GM18519 (cell line): ENCODE data around the gene TFPT.
A peak's percentile ranks its signal among the peaks of the same experiment; 100 is the strongest.
"Not testable (repeated sequence)": the region's sequence is repeated elsewhere in the genome, so short reads cannot be mapped to it uniquely, and the experiment has no call there.

Experiments used
- ATAC-seq: cut with Tn5 transposase; IDR thresholded peaks from one replicate; pipeline ENCODE4 v1.9.1; 2021; ENCODE audit warnings: mild to moderate bottlenecking, moderate library complexity; ENCODE audit not compliant: unreplicated experiment, low FRiP score

TFPT gene

DNA sequence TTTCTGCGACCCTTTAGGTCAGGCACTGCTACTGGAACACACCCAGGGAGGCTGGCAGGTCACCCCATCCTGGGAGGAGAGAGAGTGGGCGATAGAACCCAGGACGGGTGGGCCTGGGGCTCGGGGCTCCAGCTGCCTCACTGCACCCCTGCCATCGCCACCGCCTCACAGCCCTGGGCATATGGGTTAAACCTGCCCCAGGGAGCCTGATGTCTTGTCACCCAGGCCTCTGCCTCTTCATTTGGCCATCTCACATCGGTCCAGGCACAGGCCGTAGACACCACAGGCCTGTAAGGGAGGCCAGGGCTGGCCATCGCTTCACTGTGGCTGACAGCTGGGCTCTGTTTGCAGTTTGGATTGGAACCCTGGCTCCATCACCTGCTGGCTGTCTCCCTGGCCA lies 10.3 kb upstream of the TFPT start:
- no peak for ATAC-seq

GRCh38 chr19:54124393-54124792 lies 8.9 kb upstream of the TFPT start:
- no peak for ATAC-seq

- ATAC-seq, result no peak
Measured at GRCh38 chr19:54123682-54124081, 8.2 kb upstream of the TFPT start.

- ATAC-seq, result no peak
Measured at GRCh38 chr19:54121259-54121658, 5.8 kb upstream of the TFPT start.

DNA sequence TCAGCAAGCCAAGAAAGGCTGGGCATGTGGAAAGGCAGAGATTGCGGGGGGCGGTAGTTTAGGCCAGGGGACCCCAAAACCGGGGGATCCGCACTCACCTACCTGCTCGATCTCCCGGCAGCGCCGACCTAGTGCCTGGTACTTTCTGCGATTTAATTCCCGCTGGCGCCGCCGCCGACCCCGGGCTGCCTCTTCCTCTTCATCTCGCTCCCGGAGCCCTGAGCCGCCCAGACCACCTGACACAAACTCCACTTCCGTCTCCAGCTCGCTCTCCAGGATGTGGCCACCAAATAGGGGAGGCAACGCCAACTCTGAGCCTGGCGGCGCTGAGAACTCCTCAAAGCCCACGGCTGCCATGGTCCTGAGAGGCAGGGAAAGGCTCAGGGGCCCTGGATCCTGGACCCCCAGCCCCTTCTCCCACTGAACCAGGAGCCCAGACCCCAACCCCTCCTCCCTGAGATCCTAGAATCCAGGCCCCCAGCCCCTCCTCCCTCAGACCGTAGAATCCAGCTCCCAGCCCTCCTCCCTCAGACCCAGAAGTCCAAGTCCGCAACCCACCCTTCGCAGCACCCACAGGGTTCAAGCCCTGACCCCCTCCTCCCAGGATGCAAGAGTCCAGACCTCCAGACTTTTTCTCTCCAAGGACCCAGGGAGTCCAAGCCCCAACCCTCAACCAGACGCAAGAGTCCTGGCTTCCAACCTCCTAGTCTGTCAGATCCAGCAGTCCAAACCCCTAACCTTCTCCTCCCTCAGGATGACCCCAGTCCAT lies 933 bp downstream of the TFPT start:
- ATAC-seq, result no peak

- ATAC-seq, result no peak
Measured at GRCh38 chr19:54109651-54110050, 5.8 kb downstream of the TFPT start.

GRCh38 chr19:54108496-54108895 lies 7.0 kb downstream of the TFPT start:
- no peak for ATAC-seq

DNA sequence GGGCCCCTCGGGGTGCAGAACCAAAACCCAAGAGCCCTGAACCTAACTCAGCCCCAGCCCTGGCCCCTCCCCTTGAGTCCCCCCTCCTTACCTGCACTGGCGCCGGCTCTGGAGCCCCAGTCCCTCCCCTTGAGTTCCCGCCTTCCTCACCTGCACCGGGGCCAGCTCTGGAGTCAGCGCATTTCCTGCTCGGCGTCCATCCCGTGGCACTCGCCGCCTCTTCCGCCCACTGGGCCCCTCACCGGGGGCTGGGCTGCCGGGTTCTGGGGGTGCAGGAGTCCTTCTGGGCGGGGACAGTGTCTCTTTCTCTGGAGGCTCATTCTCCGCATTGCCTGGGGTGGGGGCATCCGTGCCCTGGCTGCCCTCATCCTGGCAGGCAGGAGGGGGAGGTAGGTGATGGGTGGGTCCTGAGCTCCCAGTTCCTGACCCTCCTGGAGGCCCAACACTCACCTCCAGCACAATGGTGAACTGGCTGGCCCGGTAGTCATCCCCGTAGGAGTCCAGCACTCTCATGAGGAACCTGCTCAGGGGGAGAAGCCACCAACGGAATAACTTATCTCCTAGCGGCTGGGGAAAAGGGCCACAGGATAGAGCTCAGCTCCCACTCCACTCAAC lies 7.5 kb downstream of the TFPT start:
- no peak for ATAC-seq

DNA sequence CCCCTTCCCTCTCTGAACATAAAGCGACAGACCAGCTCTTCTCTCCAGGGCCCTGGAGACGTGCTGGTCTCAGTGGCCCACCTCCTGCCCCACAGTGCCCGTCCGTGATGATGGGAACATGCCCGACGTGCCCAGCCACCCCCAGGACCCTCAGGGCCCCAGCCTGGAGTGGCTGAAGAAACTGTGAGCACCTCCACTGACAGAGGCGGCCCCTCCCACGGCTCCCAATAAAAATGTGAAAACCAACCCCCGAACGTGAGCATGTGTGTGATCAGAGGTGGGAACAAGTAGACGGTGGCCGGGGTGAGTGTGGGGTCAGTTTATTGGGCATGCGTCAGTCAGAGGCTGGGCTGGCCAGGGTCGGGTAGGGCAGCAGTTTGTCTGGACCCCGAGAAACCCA lies 8.7 kb downstream of the TFPT start:
- no peak for ATAC-seq

DNA sequence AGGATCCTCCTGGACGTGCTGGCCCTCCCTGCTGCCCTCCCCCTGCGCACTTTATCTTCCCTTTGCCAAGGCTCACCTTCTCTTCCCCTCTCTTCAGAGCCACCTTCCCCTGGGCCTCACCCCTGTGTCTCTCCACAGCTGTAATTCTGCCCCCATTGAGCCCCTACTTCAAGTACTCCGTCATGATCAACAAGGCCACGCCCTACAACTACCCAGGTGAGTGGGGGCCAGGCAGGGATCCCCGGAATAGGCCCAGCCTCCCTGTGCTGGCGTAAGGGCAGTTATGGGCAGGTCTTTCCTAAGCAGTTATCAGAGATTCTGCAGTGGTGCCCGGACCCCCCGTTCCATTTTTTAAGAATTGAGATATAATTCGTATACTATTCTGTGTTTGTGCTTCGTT lies 9.7 kb downstream of the TFPT start:
- no peak for ATAC-seq

- ATAC-seq, result no peak
Measured at GRCh38 chr19:54104998-54105715, 10.3 kb downstream of the TFPT start.

- peak; percentile 98 for ATAC-seq
Measured at GRCh38 chr19:54102421-54103169, 12.9 kb downstream of the TFPT start, which contains the start of gene NDUFA3. Gene NDUFA3, plus strand, starts transcription at chr19:54102855. Its CDS starts 24 bp downstream, at chr19:54102879.

- ATAC-seq, result no peak
Measured at GRCh38 chr19:54100561-54100960, 14.9 kb downstream of the TFPT start, which contains the start of gene OSCAR. Gene OSCAR, minus strand, starts transcription at chr19:54100803. Its CDS starts 11 bp downstream, at chr19:54100792.

- not testable (repeated sequence) for ATAC-seq
Measured at GRCh38 chr19:54099903-54100255, 15.6 kb downstream of the TFPT start.

GRCh38 chr19:54099190-54099902 lies 16.1 kb downstream of the TFPT start:
- no peak for ATAC-seq

GRCh38 chr19:54096617-54097106 lies 18.8 kb downstream of the TFPT start:
- no peak for ATAC-seq

GRCh38 chr19:54095859-54096616 lies 19.4 kb downstream of the TFPT start:
- not testable (repeated sequence) for ATAC-seq

DNA sequence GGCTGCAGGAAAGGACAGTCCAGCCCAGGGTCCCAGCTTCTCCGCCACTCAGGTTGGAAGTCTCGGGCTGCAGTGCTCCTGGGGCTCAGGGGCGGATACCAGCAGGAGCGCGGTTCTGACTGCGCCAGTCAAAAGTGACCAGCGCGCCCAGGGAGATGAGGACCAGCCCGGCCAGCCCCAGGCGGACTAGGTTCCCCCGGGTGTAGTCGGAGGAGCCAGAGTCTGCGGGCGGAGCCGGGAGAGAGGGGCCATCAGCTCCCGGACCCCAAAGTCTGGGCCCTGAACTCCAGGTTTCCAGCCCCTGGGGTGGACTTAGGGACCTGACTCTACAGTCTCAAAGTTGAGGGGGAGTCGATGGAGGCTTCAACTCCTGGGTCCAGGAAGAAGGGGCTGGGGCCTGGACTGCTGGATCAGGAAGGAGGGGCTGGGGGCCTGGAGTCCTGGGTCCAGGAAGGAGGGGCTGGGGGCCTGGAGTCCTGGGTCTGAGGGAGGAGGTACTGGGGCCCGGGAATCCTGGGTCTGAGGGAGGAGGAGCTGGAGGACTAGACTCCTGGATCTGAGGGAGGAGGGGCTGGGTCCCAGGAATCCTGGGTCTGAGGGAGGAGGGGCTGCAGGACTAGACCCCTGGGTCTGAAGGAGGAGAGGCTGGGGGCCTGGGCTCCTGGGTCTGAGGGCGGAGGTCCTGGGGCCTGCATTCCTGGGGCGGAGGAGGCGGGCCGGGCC lies 20.2 kb downstream of the TFPT start:
- no peak for ATAC-seq
